GM12878 (cell line): Measurements from ENCODE around the gene TSPAN2. TPM values are rescaled to one million over a fixed set of nuclear protein-coding genes. Genes with fewer than 3 reads are reported as not detected.

ENCODE experiments used
- ATAC-seq: fragments of 200-7000 bp; cut with Tn5 transposase; 3 replicates; pipeline ENCODE4 v1.9.1; 2020; ENCODE audit warnings: mild to moderate bottlenecking, moderate library complexity
- BruUV-seq: library from RNA; stranded (reverse); fragments of 400-500 nt; replicated peaks from 2 replicates; lab custom pipeline; 2021; lab: Mats Ljungman, UMichigan
- CTCF ChIA-PET: fragments of 300-600 bp; sonication (Branson Sonifier 250); formaldehyde crosslinking; extraction: SDS; loops from one replicate; lab custom pipeline; 2021; ENCODE audit warnings: inconsistent platforms; lab: Yijun Ruan, JAX
- POLR2A ChIA-PET: fragments of 350-600 bp; formaldehyde crosslinking; extraction: SDS; loops from one replicate; lab custom pipeline; 2021; ENCODE audit warnings: inconsistent platforms; lab: Charles Lee
- RAD21 ChIA-PET: fragments of 300-600 bp; sonication (Branson Sonifier 250); formaldehyde crosslinking; loops from one replicate; lab custom pipeline; 2023; ENCODE audit warnings: antibody characterized with exemption; ENCODE audit not compliant: unreplicated experiment; lab: Charles Lee
- SMC1A ChIA-PET: fragments of 300-600 bp; sonication (Branson Sonifier 250); formaldehyde crosslinking; loops from one replicate; lab custom pipeline; 2023; ENCODE audit not compliant: unreplicated experiment, uncharacterized antibody; lab: Charles Lee
- DNase-seq: peaks from one replicate; pipeline ENCODE4 v3.0.0-alpha.2; 2011; ENCODE audit warnings: low read depth, low spot score
- FAIRE-seq: peaks from 3 replicates; lab custom pipeline; 2011; peaks lifted over from hg19 to GRCh38; lab: Jason Lieb, UNC
- H2AFZ ChIP-seq: 2 replicates; pipeline ENCODE4 v1.6.0; 2011; ENCODE audit warnings: low read depth, low read length, control low read depth; ENCODE audit not compliant: control insufficient read depth
- H3K27ac ChIP-seq: 2 replicates; pipeline ENCODE4 v1.5.1; 2011; ENCODE audit warnings: control low read depth; ENCODE audit not compliant: control insufficient read depth, insufficient read depth
- H3K27me3 ChIP-seq, 2 experiments: replicated peaks in 1 of 2; 2 replicates each; pipeline versions ENCODE4 v1.6.0 to v1.6.1; 2011; ENCODE audit warnings: low read length in 1 of 2; ENCODE audit not compliant: control insufficient read depth in 2 of 2, insufficient read depth in 2 of 2
- H3K36me3 ChIP-seq, 2 experiments: 2 replicates each; pipeline ENCODE4 v1.5.1; 2011; ENCODE audit warnings: low read length in 1 of 2; ENCODE audit not compliant: control insufficient read depth in 2 of 2, insufficient read depth in 2 of 2
- H3K4me1 ChIP-seq: 2 replicates; pipeline ENCODE4 v1.6.1; 2011; ENCODE audit warnings: mild to moderate bottlenecking, low read length, moderate library complexity, mixed read lengths; ENCODE audit not compliant: control insufficient read depth, insufficient read depth
- H3K4me2 ChIP-seq: 2 replicates; pipeline ENCODE4 v1.6.0; 2011; ENCODE audit warnings: control low read depth; ENCODE audit not compliant: control insufficient read depth, insufficient read depth
- H3K4me3 ChIP-seq: fragments of 200-600 bp; sonication (generic); 2 replicates; pipeline ENCODE4 v1.5.1; 2016
- H3K79me2 ChIP-seq: 2 replicates; pipeline ENCODE4 v1.6.0; 2011; ENCODE audit warnings: low read length; ENCODE audit not compliant: control insufficient read depth, insufficient read depth
- H3K9ac ChIP-seq: 2 replicates; pipeline ENCODE4 v1.8.0; 2011; ENCODE audit warnings: low read length, control low read depth, mixed read lengths; ENCODE audit not compliant: control insufficient read depth, insufficient read depth
- H3K9me3 ChIP-seq: replicated peaks from 3 replicates; pipeline ENCODE4 v1.5.1; 2011; ENCODE audit warnings: mild to moderate bottlenecking, low read length; ENCODE audit not compliant: control insufficient read depth, insufficient read depth
- H4K20me1 ChIP-seq: 2 replicates; pipeline ENCODE4 v1.6.0; 2011; ENCODE audit not compliant: control insufficient read depth, insufficient read depth
- ATF7 ChIP-seq: fragments of 450-650 bp; IDR thresholded peaks from 2 replicates; pipeline ENCODE4 v1.6.1; 2016; ENCODE audit warnings: low read depth, mild to moderate bottlenecking
- CBX3 ChIP-seq: fragments of 200-600 bp; sonication (generic); IDR thresholded peaks from 2 replicates; pipeline ENCODE4 v1.6.1; 2016; ENCODE audit warnings: low read depth, borderline replicate concordance
- EZH2 ChIP-seq: IDR thresholded peaks from 2 replicates; pipeline ENCODE4 v1.6.1; 2012; ENCODE audit warnings: low read depth, mild to moderate bottlenecking, control low read depth, inconsistent platforms, low read length, borderline replicate concordance; ENCODE audit not compliant: control insufficient read depth
- SKIL ChIP-seq: fragments of 450-650 bp; IDR thresholded peaks from 2 replicates; pipeline ENCODE4 v1.6.1; 2017; ENCODE audit warnings: mild to moderate bottlenecking, low read depth, inconsistent platforms; ENCODE audit not compliant: poor library complexity, severe bottlenecking
- SMARCA5 ChIP-seq: fragments of 450-650 bp; IDR thresholded peaks from 2 replicates; pipeline ENCODE4 v1.6.1; 2017; ENCODE audit warnings: mild to moderate bottlenecking
- WGBS: methylation state at CpG from one replicate; pipeline ENCODE4 v1.1.6; 2016; ENCODE audit warnings: low lambda C conversion rate; ENCODE audit not compliant: insufficient replicate concordance, insufficient coverage; ENCODE audit errors: missing lambda C conversion rate; 5-methylcytosine and 5-hydroxymethylcytosine counted together
- in situ Hi-C: fragments of 300-500 bp; cut with MboI; formaldehyde crosslinking; loops from 9 replicates; pipeline ENCODE4 v1.14.3; 2018; ENCODE audit warnings: mixed read lengths
- intact Hi-C: fragments of 100-400 bp; cut with micrococcal nuclease; formaldehyde crosslinking; loops from one replicate; pipeline ENCODE4 v1.14.2; 2022; ENCODE audit not compliant: unreplicated experiment
- polyA plus RNA-seq, 11 experiments: library from polyadenylated mRNA; depleted of rRNA in 4 of 11; unstranded in 6 of 11; stranded (reverse) in 5 of 11; fragments of >200 nt; fragmentation: Nextera tagmentation in 4 of 11; fragmentation: Illumina TruSeq in 1 of 11; extraction: Ambion mirVana in 4 of 11; extraction: Trizol in 1 of 11; gene quantifications; 1 replicate in 1 of 11; 2 replicates in 10 of 11; pipeline versions ENCODE4 v1.2.1 to v1.2.3, GENCODE V29; 2011 to 2016; ENCODE audit warnings: inconsistent platforms in 2 of 11, missing spikeins in 2 of 11, low read depth in 1 of 11
- total RNA-seq, 4 experiments: library from RNA; depleted of rRNA in 3 of 4; stranded (reverse); fragments of >200 nt in 3 of 4; fragmentation: Illumina TruSeq in 1 of 4; extraction: Trizol in 1 of 4; gene quantifications; 2 replicates each; pipeline versions ENCODE4 v1.2.1 to v1.2.3, GENCODE V29; 2013 to 2021

The TSPAN2 gene
- total and polyA plus RNA-seq, 10 of the 15 experiments (the other 5 are each of a cell fraction or from before 2014, with no cell fraction given): under 0.01 to 0.73 TPM; not detected in 8

GRCh38 chr1:115090540-115090939 is 1.2 kb upstream of the TSPAN2 start:
- POLR2A ChIA-PET: interaction anchor here (1.5 kb wide), 1 partner anchor 10 kb away, joined by 4 read pairs; no protein-coding TSS in a partner anchor
- no peak for ATAC-seq
- intact Hi-C loops: no loop called here

More at GRCh38 chr1:115090540-115090939, 1.2 kb upstream of the TSPAN2 start:
- TF ChIP-seq SMARCA5 (no peak), SKIL (no peak), EZH2 (no peak), CBX3 (no peak), ATF7 (no peak)
- no peak overlapping the region for H3K4me2 ChIP-seq
- ChIA-PET RAD21 (interaction anchor here (1.8 to 2.3 kb wide), 2 partner anchors 9 to 19 kb away, joined by 8 to 9 read pairs; no protein-coding TSS in a partner anchor), SMC1A (interaction anchor here (0.9 to 1.0 kb wide), 3 partner anchors 22 to 38 kb away, joined by 3 read pairs; no protein-coding TSS in a partner anchor), CTCF (interaction anchor here (1.0 to 2.4 kb wide), 5 partner anchors 8 to 38 kb away, joined by 4 to 8 read pairs (median 5); no protein-coding TSS in a partner anchor)
- H3K4me3 ChIP-seq: no peak overlapping the region
- H3K4me1 ChIP-seq: no peaks in the 10 kb centered on the region
- 93% methylated on average over 8 of the region's 8 CpGs for WGBS
- H4K20me1 ChIP-seq: no peaks in the 10 kb centered on the region
- no peak for FAIRE-seq
- no peaks in the 10 kb centered on the region for H3K36me3 ChIP-seq
- no TSS peak for BruUV-seq
- no peaks in the 10 kb centered on the region for H3K79me2 ChIP-seq
- in situ Hi-C loops: no loop called here
- peaks cover 5 to 13% of the 10 kb centered on the region in 2 experiments for H3K27me3 ChIP-seq
- no peaks in the 10 kb centered on the region; the same call in 2 of the 3 replicates for H3K9me3 ChIP-seq
- no peak for DNase-seq
- H3K27ac ChIP-seq: no peak overlapping the region
- H3K9ac ChIP-seq: no peak overlapping the region
- H2AFZ ChIP-seq: no peak overlapping the region
